Esophagus squamous epithelium (tissue), 4 donors: Measurements from ENCODE around the gene MBNL2.

Experiments used
- POLR2A ChIP-seq, 4 donors: fragments of 450-650 bp; IDR thresholded peaks; one replicate each; pipeline ENCODE4 v1.6.1; 2017; ENCODE audit warnings: antibody characterized with exemption in 4 of 4, mild to moderate bottlenecking in 4 of 4, moderate library complexity in 3 of 4
- TF ChIP-seq, protein P1 (sequence below), 6 experiments: fragments of 450-650 bp in 4 of 6; fragments of 200-600 bp in 2 of 6; sonication (generic) in 2 of 6; IDR thresholded peaks; one replicate each; pipeline ENCODE4 v1.5.1; 2016 to 2019; ENCODE audit warnings: antibody characterized with exemption in 6 of 6, mild to moderate bottlenecking in 4 of 6, moderate library complexity in 4 of 6

GRCh38 chr13:97380696-97381095 is 158.6 kb downstream of the MBNL2 start:
- TF ChIP-seq, protein P1, sequence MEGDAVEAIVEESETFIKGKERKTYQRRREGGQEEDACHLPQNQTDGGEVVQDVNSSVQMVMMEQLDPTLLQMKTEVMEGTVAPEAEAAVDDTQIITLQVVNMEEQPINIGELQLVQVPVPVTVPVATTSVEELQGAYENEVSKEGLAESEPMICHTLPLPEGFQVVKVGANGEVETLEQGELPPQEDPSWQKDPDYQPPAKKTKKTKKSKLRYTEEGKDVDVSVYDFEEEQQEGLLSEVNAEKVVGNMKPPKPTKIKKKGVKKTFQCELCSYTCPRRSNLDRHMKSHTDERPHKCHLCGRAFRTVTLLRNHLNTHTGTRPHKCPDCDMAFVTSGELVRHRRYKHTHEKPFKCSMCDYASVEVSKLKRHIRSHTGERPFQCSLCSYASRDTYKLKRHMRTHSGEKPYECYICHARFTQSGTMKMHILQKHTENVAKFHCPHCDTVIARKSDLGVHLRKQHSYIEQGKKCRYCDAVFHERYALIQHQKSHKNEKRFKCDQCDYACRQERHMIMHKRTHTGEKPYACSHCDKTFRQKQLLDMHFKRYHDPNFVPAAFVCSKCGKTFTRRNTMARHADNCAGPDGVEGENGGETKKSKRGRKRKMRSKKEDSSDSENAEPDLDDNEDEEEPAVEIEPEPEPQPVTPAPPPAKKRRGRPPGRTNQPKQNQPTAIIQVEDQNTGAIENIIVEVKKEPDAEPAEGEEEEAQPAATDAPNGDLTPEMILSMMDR (IDR thresholded peaks at IDR 0.05): no peak
- no peak for TF ChIP-seq POLR2A (IDR thresholded peaks at IDR 0.05)
